Measurements from ENCODE around the gene COL12A1.

- TF ChIP-seq CTCF (optimal IDR thresholded peaks at IDR 0.05 in 1 of 3, IDR thresholded peaks at IDR 0.05 in 1 of 3, conservative IDR thresholded peaks at IDR 0.05 in 1 of 3; ENCODE audit: extremely low read depth in 1 of 3, insufficient read depth in 2 of 3, low read length in 3 of 3): no peak
- TF ChIP-seq EZH2 (IDR thresholded peaks at IDR 0.05; ENCODE audit: low read length): no peak
These were observed 2.1 kb downstream of the COL12A1 start for GRCh38 chr6:75203721-75204120.

Measured in keratinocyte (primary cell).